ENCODE results near the gene SELPLG. TPM values are rescaled to one million over a fixed set of nuclear protein-coding genes. Genes with fewer than 3 reads are reported as not detected.

Gene SELPLG
- total RNA-seq, 4 donors from 2014 or later = 3.6 to 12.4 (median 5.5) TPM

DNA sequence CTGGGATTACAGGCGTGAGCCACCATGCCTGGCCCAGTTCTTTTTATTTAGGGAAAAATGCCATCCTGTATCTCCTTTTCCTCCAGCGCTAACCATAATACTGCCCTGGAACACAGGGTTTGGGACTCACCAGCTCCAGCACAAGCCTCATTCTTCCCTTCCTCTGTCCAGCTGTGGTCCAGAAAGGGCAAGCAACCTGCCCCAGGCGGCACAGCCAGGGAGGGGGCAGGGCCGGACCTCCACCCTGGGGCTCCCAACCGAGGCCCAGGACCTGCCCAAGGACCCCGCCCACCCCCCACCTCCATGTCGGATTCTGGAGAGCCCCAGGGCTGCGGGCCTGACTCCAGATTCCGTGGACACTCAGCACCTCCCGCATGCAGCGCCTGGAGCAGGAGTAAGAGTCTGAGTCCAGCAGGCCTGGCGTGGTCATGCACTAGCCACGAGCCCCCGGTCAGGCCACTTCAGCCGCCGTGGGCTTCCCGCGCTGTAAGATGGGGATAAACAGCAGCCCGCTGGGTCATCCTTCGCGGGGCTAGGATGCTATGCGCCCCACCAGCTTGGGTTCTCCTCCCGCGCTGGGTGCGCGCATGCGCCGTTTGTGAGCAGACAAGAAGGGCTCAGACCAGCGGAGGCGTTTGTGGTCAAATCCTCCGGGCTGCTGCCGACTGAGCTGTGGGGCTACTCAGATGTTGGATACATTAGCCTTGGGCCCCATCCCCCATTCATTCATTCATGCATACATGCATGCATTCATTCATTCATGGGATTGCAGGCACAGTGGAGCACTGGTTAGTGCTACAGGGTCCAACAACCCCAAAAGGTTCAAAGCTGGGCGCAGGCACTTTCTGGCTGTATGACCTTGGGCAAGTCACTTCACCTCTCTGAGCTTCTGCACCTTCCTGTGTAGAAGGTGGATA, 52.1 kb downstream of the SELPLG start:
- Histone ChIP-seq H3K9me3 (no peaks in the 10 kb centered on the region), H3K27me3 (no peaks in the 10 kb centered on the region), H3K36me3 (no peaks in the 10 kb centered on the region), H3K4me1 (peaks cover 0 to 16% (median 0%) of the 10 kb centered on the region in 3 donors), H3K27ac (peak overlapping the region in 3 of 4 donors; percentile 26 to 58 (median 35)), H3K4me3 (no peak overlapping the region)
- TF ChIP-seq EP300 (IDR thresholded peaks at IDR 0.05) = no peak
- WGBS, 2 donors (ENCODE audit: low coverage in 1 of 2) = 95% methylated on average over 3 of the region's 33 CpGs; no CpG with 5 or more reads in 1 of the 2 donors
- ATAC-seq = no peak

DNA sequence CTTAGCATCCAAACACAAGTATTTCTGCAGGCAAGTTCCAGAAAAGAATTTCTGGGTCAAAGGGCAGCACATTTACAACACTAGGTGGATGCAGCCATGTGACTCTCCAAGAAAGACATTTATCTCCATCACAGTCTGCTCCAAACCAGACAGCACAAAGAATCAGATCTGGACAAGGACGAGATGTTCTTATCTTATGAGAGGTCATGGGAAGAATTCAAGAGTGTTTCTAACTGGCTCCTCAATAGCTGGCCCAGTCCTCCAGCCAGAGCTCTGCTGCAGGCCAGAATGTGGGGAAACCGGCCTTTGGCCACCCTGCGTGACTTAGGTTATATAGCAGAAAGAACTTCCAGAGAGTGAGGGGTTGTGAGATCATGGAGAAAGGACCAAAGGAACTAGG, 53.2 kb downstream of the SELPLG start:
- Histone ChIP-seq H3K27ac (peak overlapping the region in 3 of 4 donors; percentile 17 to 58 (median 35)), H3K36me3 (no peaks in the 10 kb centered on the region), H3K4me1 (peaks cover 0 to 16% (median 0%) of the 10 kb centered on the region in 3 donors), H3K27me3 (no peaks in the 10 kb centered on the region), H3K4me3 (no peak overlapping the region), H3K9me3 (no peaks in the 10 kb centered on the region)
- peak; percentile 81 for ATAC-seq
- 33 to 60% methylated on average over 1 to 3 of the region's 3 CpGs for WGBS, 2 donors (ENCODE audit: low coverage in 1 of 2)
- TF ChIP-seq EP300 (IDR thresholded peaks at IDR 0.05) (no peak), POLR2A (IDR thresholded peaks at IDR 0.05) (no peak), POLR2AphosphoS5 (IDR thresholded peaks at IDR 0.05) (no peak)
- TF ChIP-seq, protein P1, sequence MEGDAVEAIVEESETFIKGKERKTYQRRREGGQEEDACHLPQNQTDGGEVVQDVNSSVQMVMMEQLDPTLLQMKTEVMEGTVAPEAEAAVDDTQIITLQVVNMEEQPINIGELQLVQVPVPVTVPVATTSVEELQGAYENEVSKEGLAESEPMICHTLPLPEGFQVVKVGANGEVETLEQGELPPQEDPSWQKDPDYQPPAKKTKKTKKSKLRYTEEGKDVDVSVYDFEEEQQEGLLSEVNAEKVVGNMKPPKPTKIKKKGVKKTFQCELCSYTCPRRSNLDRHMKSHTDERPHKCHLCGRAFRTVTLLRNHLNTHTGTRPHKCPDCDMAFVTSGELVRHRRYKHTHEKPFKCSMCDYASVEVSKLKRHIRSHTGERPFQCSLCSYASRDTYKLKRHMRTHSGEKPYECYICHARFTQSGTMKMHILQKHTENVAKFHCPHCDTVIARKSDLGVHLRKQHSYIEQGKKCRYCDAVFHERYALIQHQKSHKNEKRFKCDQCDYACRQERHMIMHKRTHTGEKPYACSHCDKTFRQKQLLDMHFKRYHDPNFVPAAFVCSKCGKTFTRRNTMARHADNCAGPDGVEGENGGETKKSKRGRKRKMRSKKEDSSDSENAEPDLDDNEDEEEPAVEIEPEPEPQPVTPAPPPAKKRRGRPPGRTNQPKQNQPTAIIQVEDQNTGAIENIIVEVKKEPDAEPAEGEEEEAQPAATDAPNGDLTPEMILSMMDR (IDR thresholded peaks at IDR 0.05) = no peak

DNA sequence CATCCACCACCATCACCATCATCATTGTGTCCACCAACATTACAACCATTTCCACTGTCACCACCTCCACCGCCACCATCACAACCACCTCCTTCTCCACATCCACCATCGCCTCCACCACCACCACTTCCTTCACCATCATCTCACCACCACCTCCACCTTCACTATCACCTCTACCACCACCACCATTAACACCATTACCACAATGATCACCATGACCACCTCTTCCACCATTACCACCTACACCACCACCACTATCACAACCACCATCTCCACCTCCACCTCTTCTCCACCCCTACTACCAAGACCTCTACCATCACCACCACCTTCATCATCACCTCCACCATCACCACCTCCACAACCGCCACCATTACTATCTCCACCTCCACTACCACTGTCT, 54.9 kb downstream of the SELPLG start:
- Histone ChIP-seq H3K27ac (no peak overlapping the region), H3K27me3 (no peaks in the 10 kb centered on the region), H3K36me3 (no peaks in the 10 kb centered on the region), H3K9me3 (no peaks in the 10 kb centered on the region), H3K4me3 (no peak overlapping the region), H3K4me1 (peaks cover 0 to 16% (median 0%) of the 10 kb centered on the region in 3 donors)
- no peak for ATAC-seq
- 88 to 100% methylated on average over 3 of the region's 3 CpGs for WGBS, 2 donors (ENCODE audit: low coverage in 1 of 2)
- TF ChIP-seq POLR2A (IDR thresholded peaks at IDR 0.05) = no peak
- TF ChIP-seq, protein P1 (IDR thresholded peaks at IDR 0.05) = no peak
- no peak for TF ChIP-seq EP300 (IDR thresholded peaks at IDR 0.05)
- no peak for TF ChIP-seq POLR2AphosphoS5 (IDR thresholded peaks at IDR 0.05)

DNA sequence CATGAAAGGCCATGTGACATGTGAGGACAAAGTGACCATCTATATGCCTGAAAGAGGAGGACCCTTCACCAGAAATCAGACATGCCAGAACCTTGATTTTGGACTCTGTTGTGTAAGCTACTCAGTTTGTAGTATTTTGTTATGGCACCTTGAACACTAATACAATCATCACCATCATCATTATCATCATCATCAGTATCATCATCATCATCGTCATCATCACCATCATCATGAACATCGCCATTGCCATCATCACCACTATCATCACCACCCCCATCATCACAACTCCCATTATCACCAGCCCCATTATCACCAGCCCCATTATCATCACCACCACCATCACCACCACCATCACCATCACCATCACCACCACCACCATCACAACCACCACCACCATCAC, 55.4 kb downstream of the SELPLG start:
- H3K4me1 ChIP-seq = peaks cover 0 to 16% (median 0%) of the 10 kb centered on the region in 3 donors
- no peak for ATAC-seq
- H3K27me3 ChIP-seq = no peaks in the 10 kb centered on the region
- no peak overlapping the region for H3K4me3 ChIP-seq
- 96 to 100% methylated on average over 2 of the region's 2 CpGs for WGBS, 2 donors (ENCODE audit: low coverage in 1 of 2)
- TF ChIP-seq POLR2A (IDR thresholded peaks at IDR 0.05) (no peak), EP300 (IDR thresholded peaks at IDR 0.05) (no peak)
- TF ChIP-seq, protein P1 (IDR thresholded peaks at IDR 0.05) = no peak
- H3K36me3 ChIP-seq = no peaks in the 10 kb centered on the region
- no peaks in the 10 kb centered on the region for H3K9me3 ChIP-seq
- no peak overlapping the region for H3K27ac ChIP-seq

DNA sequence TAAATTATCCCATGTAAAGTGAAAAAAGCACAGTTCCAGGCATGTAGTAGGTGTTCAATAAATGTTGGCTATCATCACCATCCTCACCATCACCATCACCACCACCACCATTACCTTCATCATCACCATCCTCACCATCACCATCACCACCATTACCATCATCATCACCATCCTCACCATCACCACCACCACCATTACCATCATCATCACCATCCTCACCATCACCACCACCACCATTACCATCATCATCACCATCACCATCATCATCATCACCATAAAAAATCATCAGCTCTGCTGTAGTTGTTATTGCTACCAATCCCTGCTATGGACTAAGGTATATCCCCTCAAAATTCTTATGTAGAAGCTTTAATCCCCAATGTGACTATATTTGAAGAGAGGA, 56.2 kb downstream of the SELPLG start:
- no peaks in the 10 kb centered on the region for H3K27me3 ChIP-seq
- H3K4me3 ChIP-seq = no peak overlapping the region
- no peaks in the 10 kb centered on the region for H3K9me3 ChIP-seq
- H3K27ac ChIP-seq = no peak overlapping the region
- no peak for ATAC-seq
- TF ChIP-seq, protein P1 (IDR thresholded peaks at IDR 0.05) = no peak
- TF ChIP-seq EP300 (IDR thresholded peaks at IDR 0.05) (no peak), POLR2AphosphoS5 (IDR thresholded peaks at IDR 0.05) (no peak), POLR2A (IDR thresholded peaks at IDR 0.05) (no peak)
- H3K36me3 ChIP-seq = no peaks in the 10 kb centered on the region
- peaks cover 0 to 16% (median 0%) of the 10 kb centered on the region in 3 donors for H3K4me1 ChIP-seq

Data from gastroesophageal sphincter (tissue), 4 donors.